GM23248 (cell line): Measurements from ENCODE around the gene MMP17. TPM values are rescaled to one million over a fixed set of nuclear protein-coding genes. Genes with fewer than 3 reads are reported as not detected.
"Not testable (repeated sequence)": the region's sequence is repeated elsewhere in the genome, so short reads cannot be mapped to it uniquely, and the experiment has no call there.

ENCODE experiments used
- DNase-seq: peaks from one replicate; pipeline ENCODE4 v3.0.0-alpha.2; 2015
- H2AFZ ChIP-seq: fragments of 200-600 bp; sonication (generic); 2 replicates; pipeline ENCODE4 v1.6.1; 2016; ENCODE audit warnings: antibody characterized with exemption
- H3F3A ChIP-seq: fragments of 200-600 bp; sonication (generic); 2 replicates; pipeline ENCODE4 v1.6.1; 2016; ENCODE audit warnings: mild to moderate bottlenecking, antibody characterized with exemption, mixed run types; ENCODE audit not compliant: insufficient read depth
- H3K27ac ChIP-seq: fragments of 200-600 bp; sonication (generic); 2 replicates; pipeline ENCODE4 v1.5.1; 2016; ENCODE audit warnings: mild to moderate bottlenecking
- H3K27me3 ChIP-seq: fragments of 200-600 bp; sonication (generic); replicated peaks from 2 replicates; pipeline ENCODE4 v1.6.1; 2016; ENCODE audit warnings: mild to moderate bottlenecking; ENCODE audit not compliant: insufficient read depth
- H3K36me3 ChIP-seq: fragments of 200-600 bp; sonication (generic); 2 replicates; pipeline ENCODE4 v1.6.1; 2016; ENCODE audit warnings: low read depth, mild to moderate bottlenecking
- H3K4me1 ChIP-seq: fragments of 200-600 bp; sonication (generic); 2 replicates; pipeline ENCODE4 v1.6.1; 2016; ENCODE audit warnings: mild to moderate bottlenecking; ENCODE audit not compliant: insufficient read depth
- H3K4me2 ChIP-seq: fragments of 200-600 bp; sonication (generic); one replicate; pipeline ENCODE4 v1.6.1; 2016; ENCODE audit warnings: mild to moderate bottlenecking; ENCODE audit not compliant: unreplicated experiment
- H3K4me3 ChIP-seq: fragments of 200-600 bp; sonication (generic); 2 replicates; pipeline ENCODE4 v1.5.1; 2016; ENCODE audit warnings: mild to moderate bottlenecking
- H3K79me2 ChIP-seq: fragments of 200-600 bp; sonication (generic); 2 replicates; pipeline ENCODE4 v1.6.1; 2016; ENCODE audit warnings: mild to moderate bottlenecking; ENCODE audit not compliant: insufficient read depth
- H3K9ac ChIP-seq: fragments of 200-600 bp; sonication (generic); 2 replicates; pipeline ENCODE4 v1.6.1; 2016; ENCODE audit warnings: mild to moderate bottlenecking
- H3K9me2 ChIP-seq: fragments of 200-600 bp; sonication (generic); 2 replicates; pipeline ENCODE4 v1.6.1; 2016; ENCODE audit warnings: mixed run types, mild to moderate bottlenecking, moderate library complexity; ENCODE audit not compliant: insufficient read depth
- H3K9me3 ChIP-seq: fragments of 200-600 bp; sonication (generic); one replicate; pipeline ENCODE4 v1.6.1; 2017; ENCODE audit warnings: low read depth
- H4K20me1 ChIP-seq: fragments of 200-600 bp; sonication (generic); 2 replicates; pipeline ENCODE4 v1.6.0; 2016; ENCODE audit not compliant: insufficient read depth
- EZH2 ChIP-seq: fragments of 200-600 bp; sonication (generic); IDR thresholded peaks from 2 replicates; pipeline ENCODE4 v1.6.1; 2018; ENCODE audit warnings: antibody characterized with exemption, mild to moderate bottlenecking; ENCODE audit not compliant: insufficient read depth, poor library complexity, severe bottlenecking
- EZH2phosphoT487 ChIP-seq: fragments of 200-600 bp; sonication (generic); IDR thresholded peaks from 2 replicates; pipeline ENCODE4 v1.6.1; 2018; ENCODE audit warnings: antibody characterized with exemption, moderate library complexity, mild to moderate bottlenecking, low read depth; ENCODE audit not compliant: insufficient read depth
- WGBS, 2 experiments: methylation state at CpG; one replicate each; pipeline ENCODE4 v1.1.6; 2015 to 2017; ENCODE audit warnings: low lambda C conversion rate in 2 of 2, low coverage in 1 of 2; ENCODE audit errors: missing lambda C conversion rate in 2 of 2; 5-methylcytosine and 5-hydroxymethylcytosine counted together
- in situ Hi-C: fragments of 300-500 bp; cut with MboI; formaldehyde crosslinking; loops from 2 replicates; pipeline ENCODE4 v1.15.0; 2020
- polyA plus RNA-seq: library from polyadenylated mRNA; unstranded; fragments of >200 nt; fragmentation: Nextera tagmentation; extraction: Ambion mirVana; gene quantifications from 2 replicates; pipeline ENCODE4 v1.2.1, GENCODE V29; 2016
- total RNA-seq: library from RNA; depleted of rRNA; stranded (reverse); fragments of >200 nt; shearing (Covaris generic); gene quantifications from 2 replicates; pipeline ENCODE4 v1.2.3, GENCODE V29; 2014

Gene MMP17
- total and polyA plus RNA-seq, 2 experiments from 2014 or later, result 10.1 to 52.1 TPM

GRCh38 chr12:131806674-131807073, 21.5 kb upstream of the MMP17 start:
- Histone ChIP-seq H3K4me3 (no peak overlapping the region), H3K4me1 (peaks cover 14% of the 10 kb centered on the region), H3K9me3 (no peaks in the 10 kb centered on the region), H4K20me1 (no peaks in the 10 kb centered on the region), H3K9ac (no peak overlapping the region), H3K4me2 (no peak overlapping the region), H3F3A (no peaks in the 10 kb centered on the region; the same call in 1 of the 2 replicates), H3K36me3 (no peaks in the 10 kb centered on the region), H3K9me2 (no peaks in the 10 kb centered on the region), H2AFZ (no peak overlapping the region), H3K27me3 (no peaks in the 10 kb centered on the region), H3K27ac (no peak overlapping the region), H3K79me2 (no peaks in the 10 kb centered on the region)
- DNase-seq, result no peak
- in situ Hi-C loops, result no loop called here
- TF ChIP-seq EZH2, result no peak
- TF ChIP-seq EZH2phosphoT487, result no peak
- 93 to 96% methylated on average over 7 of the region's 7 CpGs for WGBS, 2 experiments

- Histone ChIP-seq H3K9me2 (no peaks in the 10 kb centered on the region), H3K4me2 (no peak overlapping the region), H3K27me3 (no peaks in the 10 kb centered on the region), H3K79me2 (no peaks in the 10 kb centered on the region), H3K9me3 (no peaks in the 10 kb centered on the region), H3K4me3 (peak overlapping the region; percentile 64), H4K20me1 (no peaks in the 10 kb centered on the region), H2AFZ (peak overlapping the region; percentile 78), H3K9ac (peak overlapping the region; percentile 60), H3K27ac (no peak overlapping the region; the same call in 1 of the 2 replicates), H3F3A (no peaks in the 10 kb centered on the region; the same call in 1 of the 2 replicates), H3K36me3 (no peaks in the 10 kb centered on the region), H3K4me1 (peaks cover 8% of the 10 kb centered on the region)
- in situ Hi-C loops, result no loop called here
- 50 to 55% methylated on average over 43 to 44 of the region's 44 CpGs for WGBS, 2 experiments
- no peak for TF ChIP-seq EZH2phosphoT487
- no peak for TF ChIP-seq EZH2
- DNase-seq, result peak; percentile 68
Observed at GRCh38 chr12:131808744-131809371, 19.3 kb upstream of the MMP17 start.

GRCh38 chr12:131809476-131810254, 18.5 kb upstream of the MMP17 start:
- in situ Hi-C loops, H3K36me3 ChIP-seq, H3K9ac ChIP-seq, DNase-seq, H3K79me2 ChIP-seq, H3K9me2 ChIP-seq, H4K20me1 ChIP-seq, H2AFZ ChIP-seq, H3K9me3 ChIP-seq, H3F3A ChIP-seq, H3K4me3 ChIP-seq, H3K4me1 ChIP-seq, H3K27me3 ChIP-seq, H3K4me2 ChIP-seq, H3K27ac ChIP-seq: not testable (repeated sequence)
- WGBS, 2 experiments, result 81 to 90% methylated on average over 6 to 9 of the region's 9 CpGs

GRCh38 chr12:131810726-131811125, 17.5 kb upstream of the MMP17 start:
- H3K36me3 ChIP-seq, result no peaks in the 10 kb centered on the region
- no peaks in the 10 kb centered on the region for H3K9me2 ChIP-seq
- no peaks in the 10 kb centered on the region for H3K79me2 ChIP-seq
- no peak for DNase-seq
- H3K27ac ChIP-seq, result no peak overlapping the region
- no peaks in the 10 kb centered on the region for H3K27me3 ChIP-seq
- in situ Hi-C loops, result no loop called here
- no peak overlapping the region for H2AFZ ChIP-seq
- H3F3A ChIP-seq, result no peaks in the 10 kb centered on the region
- H3K4me2 ChIP-seq, result no peak overlapping the region
- no peak for TF ChIP-seq EZH2
- TF ChIP-seq EZH2phosphoT487, result no peak
- no peaks in the 10 kb centered on the region for H3K9me3 ChIP-seq
- no peaks in the 10 kb centered on the region for H3K4me1 ChIP-seq
- 70 to 71% methylated on average over 13 of the region's 13 CpGs for WGBS, 2 experiments
- H3K9ac ChIP-seq, result no peak overlapping the region
- H3K4me3 ChIP-seq, result no peak overlapping the region
- no peaks in the 10 kb centered on the region for H4K20me1 ChIP-seq
